Panc1 (cell line): ENCODE data around the gene GALR1.

ENCODE experiments used
- POLR2AphosphoS5 ChIP-seq: IDR thresholded peaks from 2 replicates; pipeline ENCODE4 v1.6.1; 2012; ENCODE audit warnings: mild to moderate bottlenecking, low read depth, low read length, moderate library complexity
- SIN3A ChIP-seq: IDR thresholded peaks from 2 replicates; pipeline ENCODE4 v1.6.1; 2012; ENCODE audit warnings: low read depth, mild to moderate bottlenecking, low read length, moderate library complexity, borderline replicate concordance; ENCODE audit not compliant: insufficient read depth
- TCF7L2 ChIP-seq: IDR thresholded peaks from 2 replicates; pipeline ENCODE4 v1.6.1; 2011; ENCODE audit warnings: mild to moderate bottlenecking, low read depth, low read length, inconsistent platforms
- TF ChIP-seq, protein P1 (sequence below): fragments of 450-650 bp; IDR thresholded peaks from 2 replicates; pipeline ENCODE4 v1.5.1; 2017; ENCODE audit warnings: mild to moderate bottlenecking
- TF ChIP-seq, protein P2 (sequence below), 2 experiments: IDR thresholded peaks; 2 replicates each; pipeline ENCODE4 v1.6.1; 2011 to 2012; ENCODE audit warnings: low read depth in 2 of 2, control low read depth in 1 of 2, low read length in 1 of 2, mild to moderate bottlenecking in 1 of 2, moderate library complexity in 1 of 2; ENCODE audit not compliant: insufficient read depth in 1 of 2

DNA sequence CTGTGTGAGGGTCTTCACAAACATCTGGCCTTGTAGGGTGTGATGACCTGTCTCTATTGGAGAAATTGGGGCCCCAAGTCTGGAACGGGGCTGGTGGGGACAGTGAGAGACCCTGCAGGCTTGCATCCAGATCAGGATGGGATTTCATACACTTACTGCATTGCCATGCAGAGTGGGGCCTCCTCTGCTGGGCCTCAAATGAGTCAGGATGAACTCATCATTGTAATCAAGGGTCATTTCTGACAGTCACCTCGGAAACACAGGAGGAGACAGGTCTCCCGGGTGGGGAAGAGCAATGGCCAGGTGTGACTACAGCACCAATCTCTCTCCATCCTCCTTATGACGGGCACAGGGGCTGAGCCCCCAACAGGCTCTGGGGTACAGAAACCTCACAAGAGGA is 48.1 kb upstream of the GALR1 start:
- TF ChIP-seq, protein P1, sequence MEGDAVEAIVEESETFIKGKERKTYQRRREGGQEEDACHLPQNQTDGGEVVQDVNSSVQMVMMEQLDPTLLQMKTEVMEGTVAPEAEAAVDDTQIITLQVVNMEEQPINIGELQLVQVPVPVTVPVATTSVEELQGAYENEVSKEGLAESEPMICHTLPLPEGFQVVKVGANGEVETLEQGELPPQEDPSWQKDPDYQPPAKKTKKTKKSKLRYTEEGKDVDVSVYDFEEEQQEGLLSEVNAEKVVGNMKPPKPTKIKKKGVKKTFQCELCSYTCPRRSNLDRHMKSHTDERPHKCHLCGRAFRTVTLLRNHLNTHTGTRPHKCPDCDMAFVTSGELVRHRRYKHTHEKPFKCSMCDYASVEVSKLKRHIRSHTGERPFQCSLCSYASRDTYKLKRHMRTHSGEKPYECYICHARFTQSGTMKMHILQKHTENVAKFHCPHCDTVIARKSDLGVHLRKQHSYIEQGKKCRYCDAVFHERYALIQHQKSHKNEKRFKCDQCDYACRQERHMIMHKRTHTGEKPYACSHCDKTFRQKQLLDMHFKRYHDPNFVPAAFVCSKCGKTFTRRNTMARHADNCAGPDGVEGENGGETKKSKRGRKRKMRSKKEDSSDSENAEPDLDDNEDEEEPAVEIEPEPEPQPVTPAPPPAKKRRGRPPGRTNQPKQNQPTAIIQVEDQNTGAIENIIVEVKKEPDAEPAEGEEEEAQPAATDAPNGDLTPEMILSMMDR: no peak
- no peak for TF ChIP-seq POLR2AphosphoS5
- TF ChIP-seq SIN3A: no peak
- TF ChIP-seq, protein P2, sequence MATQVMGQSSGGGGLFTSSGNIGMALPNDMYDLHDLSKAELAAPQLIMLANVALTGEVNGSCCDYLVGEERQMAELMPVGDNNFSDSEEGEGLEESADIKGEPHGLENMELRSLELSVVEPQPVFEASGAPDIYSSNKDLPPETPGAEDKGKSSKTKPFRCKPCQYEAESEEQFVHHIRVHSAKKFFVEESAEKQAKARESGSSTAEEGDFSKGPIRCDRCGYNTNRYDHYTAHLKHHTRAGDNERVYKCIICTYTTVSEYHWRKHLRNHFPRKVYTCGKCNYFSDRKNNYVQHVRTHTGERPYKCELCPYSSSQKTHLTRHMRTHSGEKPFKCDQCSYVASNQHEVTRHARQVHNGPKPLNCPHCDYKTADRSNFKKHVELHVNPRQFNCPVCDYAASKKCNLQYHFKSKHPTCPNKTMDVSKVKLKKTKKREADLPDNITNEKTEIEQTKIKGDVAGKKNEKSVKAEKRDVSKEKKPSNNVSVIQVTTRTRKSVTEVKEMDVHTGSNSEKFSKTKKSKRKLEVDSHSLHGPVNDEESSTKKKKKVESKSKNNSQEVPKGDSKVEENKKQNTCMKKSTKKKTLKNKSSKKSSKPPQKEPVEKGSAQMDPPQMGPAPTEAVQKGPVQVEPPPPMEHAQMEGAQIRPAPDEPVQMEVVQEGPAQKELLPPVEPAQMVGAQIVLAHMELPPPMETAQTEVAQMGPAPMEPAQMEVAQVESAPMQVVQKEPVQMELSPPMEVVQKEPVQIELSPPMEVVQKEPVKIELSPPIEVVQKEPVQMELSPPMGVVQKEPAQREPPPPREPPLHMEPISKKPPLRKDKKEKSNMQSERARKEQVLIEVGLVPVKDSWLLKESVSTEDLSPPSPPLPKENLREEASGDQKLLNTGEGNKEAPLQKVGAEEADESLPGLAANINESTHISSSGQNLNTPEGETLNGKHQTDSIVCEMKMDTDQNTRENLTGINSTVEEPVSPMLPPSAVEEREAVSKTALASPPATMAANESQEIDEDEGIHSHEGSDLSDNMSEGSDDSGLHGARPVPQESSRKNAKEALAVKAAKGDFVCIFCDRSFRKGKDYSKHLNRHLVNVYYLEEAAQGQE (IDR thresholded peaks at IDR 0.05; ENCODE audit: insufficient read depth in 1 of 2, low read depth in 2 of 2, low read length in 1 of 2): no peak
- TF ChIP-seq TCF7L2: no peak
